ENCODE measurements around the gene KLHL7.

DNA sequence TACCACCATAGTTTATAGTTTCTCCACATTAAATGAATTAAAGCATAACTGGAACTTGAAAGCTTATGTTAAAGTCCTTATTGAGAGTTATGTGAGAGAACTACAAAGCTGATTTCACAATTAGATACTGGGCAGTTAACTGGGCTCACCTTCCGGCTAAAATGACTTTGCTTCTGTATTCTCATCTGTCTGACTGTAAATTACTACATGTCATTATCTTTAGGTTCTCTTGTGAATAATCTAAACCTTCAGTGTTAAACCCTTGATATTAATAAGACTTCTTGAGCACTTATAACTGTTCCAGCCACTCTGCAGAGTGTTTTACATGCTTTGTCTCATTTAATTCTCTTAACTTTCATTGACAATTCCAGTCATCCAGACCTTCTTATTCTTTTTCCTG lies 3.9 kb downstream of the KLHL7 start:
- TF ChIP-seq TAF1 (IDR thresholded peaks at IDR 0.05; ENCODE audit: borderline replicate concordance, low read depth, low read length) (no peak), POLR2AphosphoS5 (IDR thresholded peaks at IDR 0.05; ENCODE audit: low read depth, low read length) (no peak), POLR2A (IDR thresholded peaks at IDR 0.05; ENCODE audit: low read depth, low read length) (no peak)
